Glutamatergic neuron (in vitro differentiated cells): Measurements from ENCODE around the gene TRIM54. TPM values are rescaled to one million over a fixed set of nuclear protein-coding genes. Genes with fewer than 3 reads are reported as not detected.
"Not testable (repeated sequence)": the region's sequence is repeated elsewhere in the genome, so short reads cannot be mapped to it uniquely, and the experiment has no call there.

Source experiments
- DNase-seq: peaks from one replicate; pipeline ENCODE4 v3.0.0; 2022
- H3K27ac Mint-ChIP-seq: one replicate; pipeline ENCODE4 v1.8.0; 2020; ENCODE audit warnings: mild to moderate bottlenecking, mixed read lengths, inconsistent platforms; ENCODE audit not compliant: unreplicated experiment
- H3K27me3 Mint-ChIP-seq: one replicate; pipeline ENCODE4 v1.8.0; 2020; ENCODE audit warnings: mild to moderate bottlenecking, moderate library complexity, mixed read lengths, inconsistent platforms; ENCODE audit not compliant: unreplicated experiment
- H3K36me3 Mint-ChIP-seq: one replicate; pipeline ENCODE4 v1.8.0; 2020; ENCODE audit warnings: mild to moderate bottlenecking, mixed read lengths, inconsistent platforms; ENCODE audit not compliant: unreplicated experiment
- H3K4me1 Mint-ChIP-seq: one replicate; pipeline ENCODE4 v1.8.0; 2020; ENCODE audit warnings: mild to moderate bottlenecking, low read depth, mixed read lengths, inconsistent platforms; ENCODE audit not compliant: unreplicated experiment
- H3K4me3 Mint-ChIP-seq: one replicate; pipeline ENCODE4 v1.8.0; 2020; ENCODE audit warnings: mild to moderate bottlenecking, mixed read lengths, inconsistent platforms; ENCODE audit not compliant: unreplicated experiment
- H3K9me3 Mint-ChIP-seq: one replicate; pipeline ENCODE4 v1.8.0; 2020; ENCODE audit warnings: mild to moderate bottlenecking, moderate library complexity, mixed read lengths, inconsistent platforms; ENCODE audit not compliant: unreplicated experiment
- total RNA-seq: library from RNA; stranded (reverse); fragmentation: NEBNext Ultra II Directional; extraction: Animal tissue kit (Norgen Biotek cat#: 25700); gene quantifications from one replicate; pipeline ENCODE4 v1.2.1, GENCODE V29; 2021; ENCODE audit not compliant: unreplicated experiment
- TF ChIP-seq, protein P1 (sequence below): fragments of 200-600 bp; sonication (generic); IDR thresholded peaks from one replicate; pipeline ENCODE4 v1.5.0; 2021; ENCODE audit not compliant: partially characterized antibody, unreplicated experiment

Gene TRIM54
- total RNA-seq, 1 donor from 2014 or later: 2.0 TPM

DNA sequence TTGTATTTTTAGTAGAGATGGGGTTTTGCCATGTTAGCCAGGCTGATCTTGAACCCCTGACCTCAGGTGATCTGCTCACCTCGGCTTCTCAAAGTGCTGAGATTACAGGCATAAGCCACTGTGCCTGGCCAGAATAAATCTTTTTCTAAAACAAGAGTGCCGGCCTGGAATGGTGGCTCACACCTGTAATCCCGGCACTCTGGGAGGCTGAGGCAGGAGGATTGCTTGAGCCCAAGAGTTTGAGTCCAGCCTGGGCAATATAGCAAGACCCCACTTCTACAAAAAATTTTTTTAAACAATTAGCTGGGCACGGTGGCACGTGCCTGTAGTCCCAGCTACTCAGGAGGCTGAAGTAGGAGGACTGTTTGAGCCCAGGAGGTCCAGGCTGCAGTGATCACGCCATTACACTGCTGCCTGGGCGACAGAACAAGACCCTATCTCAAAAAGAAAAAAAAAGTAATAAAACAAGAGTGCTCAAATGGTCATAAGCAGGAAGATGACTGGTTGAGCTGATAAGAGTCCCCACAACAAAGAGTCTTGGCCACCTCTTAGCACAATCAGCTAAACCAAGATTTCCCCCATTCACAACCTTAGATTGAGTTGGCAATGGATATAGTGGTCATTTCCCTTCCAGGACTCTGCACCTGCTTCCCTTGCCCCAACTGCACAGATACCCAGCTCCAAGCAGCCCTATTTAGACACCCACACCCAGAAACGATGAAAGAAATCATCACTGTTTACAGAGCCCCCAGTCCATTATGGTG, 31.8 kb downstream of the TRIM54 start:
- peaks cover 15% of the 10 kb centered on the region for H3K36me3 Mint-ChIP-seq
- H3K27me3 Mint-ChIP-seq: peaks cover 5% of the 10 kb centered on the region
- DNase-seq: no peak
- TF ChIP-seq, protein P1, sequence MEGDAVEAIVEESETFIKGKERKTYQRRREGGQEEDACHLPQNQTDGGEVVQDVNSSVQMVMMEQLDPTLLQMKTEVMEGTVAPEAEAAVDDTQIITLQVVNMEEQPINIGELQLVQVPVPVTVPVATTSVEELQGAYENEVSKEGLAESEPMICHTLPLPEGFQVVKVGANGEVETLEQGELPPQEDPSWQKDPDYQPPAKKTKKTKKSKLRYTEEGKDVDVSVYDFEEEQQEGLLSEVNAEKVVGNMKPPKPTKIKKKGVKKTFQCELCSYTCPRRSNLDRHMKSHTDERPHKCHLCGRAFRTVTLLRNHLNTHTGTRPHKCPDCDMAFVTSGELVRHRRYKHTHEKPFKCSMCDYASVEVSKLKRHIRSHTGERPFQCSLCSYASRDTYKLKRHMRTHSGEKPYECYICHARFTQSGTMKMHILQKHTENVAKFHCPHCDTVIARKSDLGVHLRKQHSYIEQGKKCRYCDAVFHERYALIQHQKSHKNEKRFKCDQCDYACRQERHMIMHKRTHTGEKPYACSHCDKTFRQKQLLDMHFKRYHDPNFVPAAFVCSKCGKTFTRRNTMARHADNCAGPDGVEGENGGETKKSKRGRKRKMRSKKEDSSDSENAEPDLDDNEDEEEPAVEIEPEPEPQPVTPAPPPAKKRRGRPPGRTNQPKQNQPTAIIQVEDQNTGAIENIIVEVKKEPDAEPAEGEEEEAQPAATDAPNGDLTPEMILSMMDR: no peak
- peaks cover 2% of the 10 kb centered on the region for H3K4me1 Mint-ChIP-seq
- no peak overlapping the region for H3K4me3 Mint-ChIP-seq
- H3K27ac Mint-ChIP-seq: no peak overlapping the region
- H3K9me3 Mint-ChIP-seq: no peaks in the 10 kb centered on the region

DNA sequence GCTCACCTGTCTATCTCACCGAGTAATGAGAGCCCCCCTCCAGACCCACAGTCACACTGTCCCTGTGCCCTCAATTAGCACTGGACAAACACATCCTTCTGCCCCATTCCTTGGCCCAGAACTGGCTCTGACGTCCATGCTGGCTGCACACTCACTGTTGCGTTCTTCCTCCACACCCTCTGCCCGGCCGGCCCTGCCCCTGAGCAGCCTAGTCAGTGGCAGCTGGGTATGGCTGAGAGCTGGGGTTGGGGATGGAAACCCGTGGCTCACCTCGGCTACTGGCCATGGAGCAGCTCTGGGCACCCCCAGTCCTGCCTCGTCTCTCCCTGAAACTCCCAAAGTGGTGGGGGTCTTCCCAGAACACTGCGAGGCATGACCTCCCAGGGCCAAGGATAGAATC, 32.5 kb downstream of the TRIM54 start:
- H3K27ac Mint-ChIP-seq: no peak overlapping the region
- H3K4me1 Mint-ChIP-seq: peaks cover 2% of the 10 kb centered on the region
- TF ChIP-seq, protein P1: no peak

DNA sequence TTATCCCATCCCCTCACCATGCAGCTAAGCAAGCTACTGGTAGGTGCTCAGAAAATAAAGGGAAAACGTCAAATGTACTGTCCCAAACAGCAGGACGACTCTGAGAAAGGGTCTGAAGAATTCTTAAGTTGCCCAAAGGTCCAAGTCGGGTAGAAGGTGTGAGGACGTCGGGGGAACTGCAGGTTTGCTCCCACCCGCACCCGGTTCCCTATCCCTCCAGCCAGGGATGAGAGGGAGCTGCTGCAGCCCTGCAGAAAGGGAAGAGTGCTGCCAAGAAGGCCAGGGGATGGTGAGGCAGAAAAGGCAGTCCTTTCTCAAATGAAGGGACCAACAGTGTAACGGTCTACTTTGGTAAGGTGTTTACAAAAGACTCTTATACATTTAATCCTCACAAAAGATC, 32.9 kb downstream of the TRIM54 start:
- H3K36me3 Mint-ChIP-seq: peaks cover 11% of the 10 kb centered on the region
- H3K9me3 Mint-ChIP-seq: no peaks in the 10 kb centered on the region
- no peak overlapping the region for H3K4me3 Mint-ChIP-seq
- peaks cover 2% of the 10 kb centered on the region for H3K4me1 Mint-ChIP-seq
- peaks cover 2% of the 10 kb centered on the region for H3K27me3 Mint-ChIP-seq
- H3K27ac Mint-ChIP-seq: no peak overlapping the region
- no peak for DNase-seq
- TF ChIP-seq, protein P1: no peak

More for the DNA sequence above, 32.5 kb downstream of the TRIM54 start:
- Mint-ChIP-seq H3K27me3 (peaks cover 4% of the 10 kb centered on the region), H3K4me3 (no peak overlapping the region), H3K9me3 (no peaks in the 10 kb centered on the region), H3K36me3 (peaks cover 13% of the 10 kb centered on the region)
- no peak for DNase-seq

DNA sequence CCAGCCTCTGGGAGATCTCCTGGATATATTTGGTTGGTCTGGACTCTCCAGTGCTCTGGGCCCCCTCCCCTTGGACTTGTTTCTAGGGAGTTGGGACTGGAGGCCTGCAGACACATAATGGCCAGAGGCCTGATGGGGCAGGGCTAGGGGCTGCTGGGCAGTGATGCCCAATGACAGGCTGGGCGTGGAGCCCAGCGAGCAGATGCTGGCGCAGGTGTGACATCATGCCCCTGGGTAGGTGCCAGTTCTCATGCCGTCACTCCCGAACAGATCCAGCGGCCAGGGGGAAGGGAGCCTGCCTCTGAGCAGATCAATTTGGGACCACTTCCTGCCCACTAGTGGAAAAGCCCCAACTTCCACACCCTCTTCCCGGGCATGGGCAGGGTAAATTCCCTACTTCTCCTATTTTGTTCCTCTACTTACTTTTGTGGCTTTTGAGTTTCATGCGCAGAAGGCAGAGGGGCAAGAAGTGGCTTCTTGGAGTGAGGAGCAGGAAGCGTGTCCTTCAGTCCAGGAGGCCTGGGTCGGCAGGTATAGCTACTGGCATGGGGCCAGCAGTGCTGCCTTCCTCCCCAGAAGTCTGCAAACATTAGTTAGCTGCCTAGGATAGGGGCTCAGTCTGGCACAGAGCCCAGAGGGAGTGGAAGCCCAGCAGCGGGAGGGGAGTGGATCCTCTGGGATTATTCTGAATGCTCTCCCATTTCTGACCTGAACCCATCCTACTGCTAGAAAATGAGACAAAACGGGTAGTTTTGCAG, 34.6 kb downstream of the TRIM54 start:
- Mint-ChIP-seq H3K27me3 (peaks cover 2% of the 10 kb centered on the region), H3K27ac (no peak overlapping the region), H3K4me1 (peaks cover 2% of the 10 kb centered on the region), H3K4me3 (no peak overlapping the region), H3K9me3 (no peaks in the 10 kb centered on the region), H3K36me3 (peaks cover 6% of the 10 kb centered on the region)
- TF ChIP-seq, protein P1: no peak
- DNase-seq: no peak

DNA sequence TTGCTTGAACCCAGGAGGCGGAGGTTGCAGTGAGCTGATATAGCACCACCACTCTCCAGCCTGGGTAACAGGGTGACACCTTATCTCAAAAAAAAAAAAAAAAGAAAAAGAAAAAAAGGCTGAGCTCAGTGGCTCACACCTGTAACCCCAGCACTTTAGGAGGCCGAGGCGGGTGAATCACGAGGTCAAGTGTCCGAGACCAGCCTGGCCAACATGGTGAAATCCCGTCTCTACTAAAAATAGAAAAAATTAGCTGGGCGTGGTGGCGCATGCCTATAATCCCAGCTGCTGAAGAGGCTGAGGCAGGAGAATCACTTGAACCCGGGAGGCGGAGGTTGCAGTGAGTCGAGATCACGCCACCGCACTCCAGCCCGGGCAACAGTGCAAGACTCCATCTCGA, 37.6 kb downstream of the TRIM54 start:
- H3K9me3 Mint-ChIP-seq, H3K4me1 Mint-ChIP-seq, H3K27ac Mint-ChIP-seq, DNase-seq, H3K36me3 Mint-ChIP-seq, H3K4me3 Mint-ChIP-seq, H3K27me3 Mint-ChIP-seq: not testable (repeated sequence)
